Naive thymus-derived CD4-positive, alpha-beta T cell (primary cell): Measurements from ENCODE around the gene FGF1. TPM values are rescaled to one million over a fixed set of nuclear protein-coding genes. Genes with fewer than 3 reads are reported as not detected.

Experiments used
- ATAC-seq: fragments of 150-1000 bp; cut with Tn5 transposase; 2 replicates; pipeline ENCODE4 v1.10.0; 2021; ENCODE audit warnings: mild to moderate bottlenecking, moderate library complexity
- CTCF ChIA-PET: fragments of 350-600 bp; sonication (Branson Sonifier 250); formaldehyde crosslinking; loops from one replicate; lab custom pipeline; 2021; ENCODE audit warnings: antibody characterized with exemption; lab: Charles Lee
- POLR2A ChIA-PET: fragments of 350-600 bp; sonication (Branson Sonifier 250); formaldehyde crosslinking; loops from one replicate; lab custom pipeline; 2021; ENCODE audit warnings: antibody characterized with exemption, inconsistent platforms; lab: Charles Lee
- DNase-seq, 9 donors: peaks; one replicate each; pipeline versions ENCODE4 v3.0.0 to v3.0.0-alpha.2; 2020 to 2022; ENCODE audit warnings: mixed read lengths in 1 of 9
- H3K27ac ChIP-seq: one replicate; pipeline ENCODE4 v1.7.0; 2013; ENCODE audit warnings: mild to moderate bottlenecking, low read depth, low read length, moderate library complexity
- H3K27me3 ChIP-seq, 2 donors: one replicate each; pipeline ENCODE4 v1.7.0; 2013; ENCODE audit warnings: low read length in 2 of 2, mild to moderate bottlenecking in 2 of 2, moderate library complexity in 2 of 2; ENCODE audit not compliant: control insufficient read depth in 2 of 2, insufficient read depth in 2 of 2
- H3K36me3 ChIP-seq, 3 experiments: 1 replicate in 2 of 3; 2 replicates in 1 of 3; pipeline ENCODE4 v1.7.0; 2013; ENCODE audit warnings: low read length in 3 of 3, mild to moderate bottlenecking in 3 of 3, moderate library complexity in 1 of 3; ENCODE audit not compliant: insufficient read depth in 3 of 3, control insufficient read depth in 2 of 3
- H3K4me1 ChIP-seq, 2 donors: one replicate each; pipeline ENCODE4 v1.7.0; 2013; ENCODE audit warnings: low read length in 2 of 2, mild to moderate bottlenecking in 2 of 2, moderate library complexity in 1 of 2; ENCODE audit not compliant: control insufficient read depth in 2 of 2, insufficient read depth in 2 of 2
- H3K4me3 ChIP-seq: 2 replicates; pipeline ENCODE4 v1.7.0; 2013; ENCODE audit warnings: mild to moderate bottlenecking, low read length
- H3K9me3 ChIP-seq, 3 experiments: 1 replicate in 2 of 3; 2 replicates in 1 of 3; pipeline ENCODE4 v1.7.0; 2013; ENCODE audit warnings: low read length in 3 of 3; ENCODE audit not compliant: control insufficient read depth in 2 of 3
- H3K27ac Mint-ChIP-seq, 9 donors: one replicate each; pipeline ENCODE4 v1.8.0; 2020 to 2022; ENCODE audit warnings: mixed read lengths in 9 of 9, mild to moderate bottlenecking in 8 of 9, moderate library complexity in 5 of 9, inconsistent platforms in 2 of 9
- H3K27me3 Mint-ChIP-seq, 5 donors: one replicate each; pipeline ENCODE4 v1.8.0; 2021 to 2022; ENCODE audit warnings: mixed read lengths in 5 of 5, mild to moderate bottlenecking in 1 of 5
- H3K36me3 Mint-ChIP-seq, 5 donors: one replicate each; pipeline ENCODE4 v1.8.0; 2020 to 2022; ENCODE audit warnings: mixed read lengths in 5 of 5, mild to moderate bottlenecking in 3 of 5, inconsistent platforms in 1 of 5
- H3K4me1 Mint-ChIP-seq, 7 donors: one replicate each; pipeline ENCODE4 v1.8.0; 2020 to 2022; ENCODE audit warnings: mixed read lengths in 7 of 7, mild to moderate bottlenecking in 3 of 7, inconsistent platforms in 1 of 7
- H3K4me3 Mint-ChIP-seq, 10 donors: one replicate each; pipeline ENCODE4 v1.8.0; 2020 to 2022; ENCODE audit warnings: mild to moderate bottlenecking in 10 of 10, mixed read lengths in 10 of 10, moderate library complexity in 6 of 10, inconsistent platforms in 2 of 10
- H3K9me3 Mint-ChIP-seq, 11 donors: one replicate each; pipeline ENCODE4 v1.8.0; 2020 to 2022; ENCODE audit warnings: mixed read lengths in 11 of 11, mild to moderate bottlenecking in 4 of 11, inconsistent platforms in 1 of 11, moderate library complexity in 1 of 11
- intact Hi-C, 2 donors: fragments of 100-400 bp; cut with micrococcal nuclease; formaldehyde crosslinking; loops; one replicate each; pipeline ENCODE4 v1.15.1; 2023
- polyA plus RNA-seq, 2 donors: library from polyadenylated mRNA; unstranded; fragments of 300-500 nt; fragmentation: Illumina TruSeq; gene quantifications; one replicate each; pipeline ENCODE4 v1.2.3, GENCODE V29; 2021
- total RNA-seq, 6 experiments: library from RNA in 5 of 6; stranded (reverse) in 5 of 6; gene quantifications; 1 replicate in 5 of 6; 2 replicates in 1 of 6; pipeline ENCODE4 v1.2.3 and lab custom pipeline; 2021 to 2026

Gene FGF1
- total and polyA plus RNA-seq, 7 experiments from 2014 or later, result not detected

DNA sequence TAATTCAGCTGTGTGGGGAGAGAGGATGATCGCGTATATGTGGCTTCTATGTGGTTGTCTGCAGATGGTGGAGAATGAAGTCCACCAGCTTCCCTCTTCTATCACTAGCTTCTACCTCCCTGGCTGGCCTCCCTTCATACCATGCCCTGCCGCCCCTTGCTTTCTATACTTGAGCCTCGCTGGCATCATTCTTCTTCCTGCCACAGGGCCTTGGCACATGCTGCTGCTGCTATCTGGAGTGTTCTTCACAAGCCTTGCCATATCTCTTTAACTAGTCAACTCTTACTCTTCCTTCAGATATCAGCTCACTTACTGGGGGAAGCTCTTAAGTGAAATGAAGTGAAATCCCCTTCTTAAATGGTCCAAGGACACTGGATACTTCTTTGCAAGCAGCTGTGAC, 100.4 kb downstream of the FGF1 start:
- Mint-ChIP-seq H3K9me3 (peaks cover 0 to under 1% (median 0%) of the 10 kb centered on the region in 11 donors), H3K27ac (no peak overlapping the region), H3K4me3 (no peak overlapping the region), H3K27me3 (peaks cover 0 to 38% (median 8%) of the 10 kb centered on the region in 5 donors), H3K36me3 (peaks cover 0 to 5% (median 0%) of the 10 kb centered on the region in 5 donors), H3K4me1 (peaks cover 7 to 30% (median 24%) of the 10 kb centered on the region in 7 donors)
- ChIA-PET CTCF (no interaction called here), POLR2A (interaction anchor here (0.5 kb wide), 1 partner anchor 449 kb away, joined by 3 read pairs; no protein-coding TSS in a partner anchor)
- Histone ChIP-seq H3K9me3 (no peaks in the 10 kb centered on the region), H3K36me3 (no peaks in the 10 kb centered on the region), H3K27ac (no peak overlapping the region), H3K27me3 (no peaks in the 10 kb centered on the region), H3K4me3 (no peak overlapping the region), H3K4me1 (peaks cover 9 to 14% of the 10 kb centered on the region in 2 donors)
- intact Hi-C loops, result no loop called here
- no peak for DNase-seq
- ATAC-seq, result no peak

DNA sequence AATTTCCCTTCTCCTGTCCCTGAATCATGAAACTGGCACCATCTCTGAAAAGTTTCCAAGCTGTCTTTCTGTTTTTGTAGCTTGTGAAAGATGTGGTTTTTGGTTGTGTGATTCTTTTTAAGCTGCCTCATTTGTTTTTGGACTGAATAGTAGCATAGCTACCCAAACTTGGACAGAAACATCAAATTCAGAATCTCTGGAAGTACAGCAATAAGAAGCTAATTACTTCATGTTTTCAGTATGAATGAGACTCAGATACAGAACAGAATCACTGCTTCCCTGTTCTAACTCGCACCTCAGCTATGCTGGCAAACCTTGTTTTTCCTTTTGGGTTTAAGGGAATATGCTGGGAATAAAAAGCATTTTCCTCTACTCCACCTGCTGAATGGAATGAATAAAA, 101.0 kb downstream of the FGF1 start:
- Histone ChIP-seq H3K4me3 (no peak overlapping the region), H3K27me3 (no peaks in the 10 kb centered on the region), H3K36me3 (no peaks in the 10 kb centered on the region), H3K27ac (no peak overlapping the region), H3K9me3 (no peaks in the 10 kb centered on the region), H3K4me1 (peaks cover 15 to 19% of the 10 kb centered on the region in 2 donors)
- Mint-ChIP-seq H3K4me3 (no peak overlapping the region), H3K36me3 (peaks cover 0 to 5% (median 0%) of the 10 kb centered on the region in 5 donors), H3K27ac (no peak overlapping the region), H3K27me3 (peaks cover 0 to 34% (median 8%) of the 10 kb centered on the region in 5 donors), H3K4me1 (peaks cover 10 to 35% (median 28%) of the 10 kb centered on the region in 7 donors), H3K9me3 (peaks cover 0 to 5% (median 0%) of the 10 kb centered on the region in 11 donors)
- POLR2A ChIA-PET, result no interaction called here
- CTCF ChIA-PET, result interaction anchor here (0.7 kb wide), 1 partner anchor 362 kb away, joined by 3 read pairs; no protein-coding TSS in a partner anchor
- ATAC-seq, result no peak
- DNase-seq, result no peak
- intact Hi-C loops, result no loop called here

DNA sequence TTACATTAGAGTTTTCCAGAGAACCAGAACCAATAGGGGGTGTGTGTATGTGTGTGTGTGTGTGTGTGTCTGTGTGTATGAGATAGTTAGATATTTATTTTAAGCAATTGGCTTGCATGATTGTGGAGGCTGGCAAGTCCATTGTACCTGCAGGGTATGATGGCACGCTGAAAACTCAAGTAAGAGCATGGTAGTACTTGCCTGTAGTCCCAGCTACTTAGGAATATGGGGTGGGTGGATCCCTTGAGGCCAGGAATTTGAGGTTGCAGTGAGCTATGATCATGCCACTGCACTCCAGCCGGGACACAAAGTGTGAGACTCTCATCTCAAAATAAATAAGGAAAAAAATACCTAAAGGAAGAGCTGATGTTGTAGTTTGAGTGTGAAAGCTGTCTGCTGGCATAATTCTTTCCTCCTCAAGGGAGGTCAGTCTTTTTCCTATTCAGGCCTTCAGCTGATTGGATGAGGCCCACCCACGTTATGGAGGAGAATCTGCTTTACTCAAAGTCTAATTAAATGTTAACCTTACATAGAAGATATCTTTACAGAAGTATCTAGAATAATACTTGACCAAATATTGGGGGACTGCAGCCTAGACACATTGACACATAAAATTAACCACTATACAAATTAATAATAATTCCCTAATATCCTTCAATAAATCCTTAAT, 107.6 kb downstream of the FGF1 start:
- ATAC-seq (no peak), DNase-seq (no peak)
- H3K9me3 ChIP-seq, result no peaks in the 10 kb centered on the region
- POLR2A ChIA-PET, result no interaction called here
- H3K4me3 ChIP-seq, result no peak overlapping the region
- CTCF ChIA-PET, result no interaction called here
- Mint-ChIP-seq H3K9me3 (peaks cover 6 to 20% (median 9%) of the 10 kb centered on the region in 11 donors), H3K4me3 (no peak overlapping the region), H3K4me1 (peaks cover 16 to 70% (median 49%) of the 10 kb centered on the region in 7 donors), H3K36me3 (peaks cover 5 to 12% (median 8%) of the 10 kb centered on the region in 5 donors), H3K27ac (peak overlapping the region in 1 of 9 donors; percentile 41), H3K27me3 (peaks cover 0 to 3% (median 0%) of the 10 kb centered on the region in 5 donors)
- H3K4me1 ChIP-seq, result peaks cover 16 to 24% of the 10 kb centered on the region in 2 donors
- intact Hi-C loops, result no loop called here
- H3K27me3 ChIP-seq, result no peaks in the 10 kb centered on the region
- H3K27ac ChIP-seq, result no peak overlapping the region
- no peaks in the 10 kb centered on the region for H3K36me3 ChIP-seq

DNA sequence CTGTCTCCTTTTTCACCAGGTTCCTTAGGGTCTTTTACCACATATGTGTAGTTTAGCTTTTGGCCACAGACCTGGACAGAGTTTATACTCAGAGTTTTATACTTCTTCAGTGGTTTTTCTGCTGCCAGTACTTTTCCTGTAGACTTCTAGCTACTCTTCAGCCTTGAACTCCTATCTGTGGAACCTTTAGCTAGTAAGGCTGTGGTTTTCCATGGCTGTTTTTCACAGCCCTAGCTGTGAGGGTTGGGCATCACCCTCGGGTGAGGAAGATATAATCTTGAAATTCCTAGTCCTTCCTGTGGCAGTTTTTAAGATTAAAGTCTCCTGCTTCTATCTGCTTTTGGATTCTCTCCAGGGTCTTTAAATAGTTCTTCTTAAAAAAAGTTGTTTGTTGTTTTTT, 109.1 kb downstream of the FGF1 start:
- ATAC-seq (no peak), DNase-seq (no peak)
- Histone ChIP-seq H3K9me3 (no peaks in the 10 kb centered on the region), H3K27me3 (no peaks in the 10 kb centered on the region), H3K4me1 (peaks cover 16 to 22% of the 10 kb centered on the region in 2 donors), H3K27ac (no peak overlapping the region), H3K36me3 (no peaks in the 10 kb centered on the region), H3K4me3 (no peak overlapping the region)
- Mint-ChIP-seq H3K27me3 (peaks cover 0 to 6% (median 0%) of the 10 kb centered on the region in 5 donors), H3K27ac (no peak overlapping the region), H3K4me3 (no peak overlapping the region), H3K4me1 (peaks cover 16 to 55% (median 37%) of the 10 kb centered on the region in 7 donors), H3K9me3 (peaks cover 6 to 20% (median 9%) of the 10 kb centered on the region in 11 donors), H3K36me3 (peaks cover 5 to 11% (median 8%) of the 10 kb centered on the region in 5 donors)
- intact Hi-C loops, result no loop called here
- ChIA-PET CTCF (interaction anchor here (0.6 kb wide), 1 partner anchor 105 kb away, joined by 5 read pairs; no protein-coding TSS in a partner anchor), POLR2A (no interaction called here)

DNA sequence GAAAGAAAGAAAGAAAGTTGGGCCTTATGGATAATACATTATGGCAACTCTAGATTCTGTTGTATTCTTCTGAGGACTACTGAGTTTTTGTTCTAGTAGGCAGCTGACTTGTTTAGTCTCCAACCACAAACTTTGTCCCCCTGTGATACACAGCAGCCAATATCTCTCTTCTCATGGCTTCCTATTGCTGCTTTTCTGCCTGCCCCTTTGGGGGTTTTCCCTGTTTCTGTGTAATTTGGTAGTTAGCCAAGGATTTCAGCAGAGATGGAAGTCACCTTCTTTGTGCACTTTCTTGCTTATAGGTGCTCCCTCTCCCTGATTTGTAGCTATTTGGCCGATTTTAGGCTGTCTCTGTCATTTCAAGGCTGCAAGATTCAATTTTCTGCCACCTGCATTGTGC, 109.6 kb downstream of the FGF1 start:
- peaks cover 6 to 20% (median 9%) of the 10 kb centered on the region in 11 donors for H3K9me3 Mint-ChIP-seq
- H3K27ac ChIP-seq, result no peak overlapping the region
- no peak overlapping the region for H3K27ac Mint-ChIP-seq
- POLR2A ChIA-PET, result no interaction called here
- H3K9me3 ChIP-seq, result no peaks in the 10 kb centered on the region
- no peaks in the 10 kb centered on the region for H3K27me3 ChIP-seq
- ATAC-seq (no peak), DNase-seq (no peak)
- H3K4me1 Mint-ChIP-seq, result peaks cover 12 to 50% (median 32%) of the 10 kb centered on the region in 7 donors
- H3K36me3 ChIP-seq, result no peaks in the 10 kb centered on the region
- H3K4me3 Mint-ChIP-seq, result no peak overlapping the region
- CTCF ChIA-PET, result no interaction called here
- peaks cover 15 to 17% of the 10 kb centered on the region in 2 donors for H3K4me1 ChIP-seq
- no peak overlapping the region for H3K4me3 ChIP-seq
- peaks cover 5 to 11% (median 8%) of the 10 kb centered on the region in 5 donors for H3K36me3 Mint-ChIP-seq
- peaks cover 0 to 4% (median 0%) of the 10 kb centered on the region in 5 donors for H3K27me3 Mint-ChIP-seq
- intact Hi-C loops, result no loop called here

DNA sequence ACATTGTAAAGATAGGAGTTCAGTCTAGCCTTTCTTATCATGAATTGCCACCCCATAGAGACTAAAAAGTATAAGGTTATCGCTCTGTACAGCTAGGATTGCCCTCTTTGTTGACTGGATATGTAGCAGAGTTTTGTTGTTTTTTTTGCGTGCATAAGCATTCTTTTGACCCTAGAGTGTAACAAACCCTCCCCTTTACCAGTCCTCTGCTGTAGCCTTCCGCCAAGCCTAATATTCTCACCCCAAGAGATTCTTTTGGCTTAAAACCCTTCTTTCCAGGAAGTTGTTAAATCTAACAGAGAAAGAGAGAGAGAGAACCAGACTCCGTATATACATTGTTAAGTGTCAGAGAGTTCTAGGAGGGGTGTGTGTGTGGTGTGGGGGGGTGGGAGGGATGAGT, 113.9 kb downstream of the FGF1 start:
- POLR2A ChIA-PET, result no interaction called here
- no peaks in the 10 kb centered on the region for H3K4me1 ChIP-seq
- Mint-ChIP-seq H3K27ac (no peak overlapping the region), H3K36me3 (peaks cover 0 to 5% (median 0%) of the 10 kb centered on the region in 5 donors), H3K9me3 (peaks cover 0 to 5% (median 0%) of the 10 kb centered on the region in 11 donors), H3K4me1 (peaks cover 0 to 16% (median 7%) of the 10 kb centered on the region in 7 donors), H3K4me3 (no peak overlapping the region), H3K27me3 (peaks cover 0 to 4% (median 0%) of the 10 kb centered on the region in 5 donors)
- intact Hi-C loops, result no loop called here
- H3K27me3 ChIP-seq, result no peaks in the 10 kb centered on the region
- no peaks in the 10 kb centered on the region for H3K36me3 ChIP-seq
- DNase-seq (no peak), ATAC-seq (no peak)
- CTCF ChIA-PET, result no interaction called here
- H3K27ac ChIP-seq, result no peak overlapping the region
- no peaks in the 10 kb centered on the region for H3K9me3 ChIP-seq
- H3K4me3 ChIP-seq, result no peak overlapping the region
